Osteocyte (in vitro differentiated cells): Measurements from ENCODE around the gene TBX15. TPM values are rescaled to one million over a fixed set of nuclear protein-coding genes. Genes with fewer than 3 reads are reported as not detected.

Experiments used
- DNase-seq: peaks from one replicate; pipeline ENCODE4 v3.0.0; 2021; ENCODE audit warnings: mixed read lengths; ENCODE audit not compliant: unreplicated experiment; ENCODE audit errors: extremely low spot score
- H3K27ac Mint-ChIP-seq: one replicate; pipeline ENCODE4 v1.8.0; 2021; ENCODE audit warnings: mild to moderate bottlenecking, mixed read lengths; ENCODE audit not compliant: unreplicated experiment
- H3K27me3 Mint-ChIP-seq: one replicate; pipeline ENCODE4 v1.8.0; 2021; ENCODE audit warnings: mixed read lengths; ENCODE audit not compliant: unreplicated experiment
- H3K36me3 Mint-ChIP-seq: one replicate; pipeline ENCODE4 v1.8.0; 2021; ENCODE audit warnings: mixed read lengths; ENCODE audit not compliant: unreplicated experiment
- H3K4me1 Mint-ChIP-seq: one replicate; pipeline ENCODE4 v1.8.0; 2021; ENCODE audit warnings: mixed read lengths; ENCODE audit not compliant: unreplicated experiment
- H3K4me3 Mint-ChIP-seq: one replicate; pipeline ENCODE4 v1.8.0; 2021; ENCODE audit warnings: mild to moderate bottlenecking, moderate library complexity, mixed read lengths; ENCODE audit not compliant: unreplicated experiment
- H3K9me3 Mint-ChIP-seq: one replicate; pipeline ENCODE4 v1.8.0; 2021; ENCODE audit warnings: mixed read lengths; ENCODE audit not compliant: unreplicated experiment
- CTCF ChIP-seq: fragments of 200-600 bp; sonication (generic); IDR thresholded peaks from 2 replicates; pipeline ENCODE4 v1.5.0; 2021; ENCODE audit warnings: antibody characterized with exemption, mild to moderate bottlenecking, moderate library complexity
- total RNA-seq: library from RNA; stranded (reverse); gene quantifications from 2 replicates; pipeline ENCODE4 v1.2.1, GENCODE V29; 2021

TBX15 gene
- total RNA-seq, 1 donor from 2014 or later: 4.3 TPM

DNA sequence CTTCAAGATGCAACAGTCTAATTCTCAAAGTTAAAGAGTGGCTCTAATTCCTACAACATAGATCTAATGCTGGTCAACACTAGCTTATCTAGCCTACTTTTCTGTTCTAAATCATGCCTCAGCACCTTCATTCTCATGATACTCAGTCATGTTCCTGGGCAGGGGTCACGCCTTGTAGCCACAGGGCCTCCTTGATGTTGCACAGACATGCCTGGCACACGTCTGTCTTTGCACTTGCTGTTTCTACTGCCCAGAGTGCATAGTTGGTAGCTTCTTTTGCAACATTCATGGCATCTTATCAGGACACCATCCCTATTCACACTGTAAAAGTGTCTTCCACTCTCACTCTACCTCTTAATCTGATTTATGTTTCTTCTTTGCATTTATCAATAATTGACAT lies 76.6 kb downstream of the TBX15 start:
- H3K4me1 Mint-ChIP-seq: no peaks in the 10 kb centered on the region
- no peak overlapping the region for H3K4me3 Mint-ChIP-seq
- no peak for TF ChIP-seq CTCF
- no peaks in the 10 kb centered on the region for H3K9me3 Mint-ChIP-seq
- DNase-seq: no peak
- H3K36me3 Mint-ChIP-seq: no peaks in the 10 kb centered on the region
- no peaks in the 10 kb centered on the region for H3K27me3 Mint-ChIP-seq
- H3K27ac Mint-ChIP-seq: no peak overlapping the region

- TF ChIP-seq CTCF: no peak
- no peak for DNase-seq
- Mint-ChIP-seq H3K36me3 (no peaks in the 10 kb centered on the region), H3K27ac (no peak overlapping the region), H3K4me1 (no peaks in the 10 kb centered on the region), H3K9me3 (no peaks in the 10 kb centered on the region), H3K4me3 (no peak overlapping the region), H3K27me3 (no peaks in the 10 kb centered on the region)
These were observed 80.7 kb downstream of the TBX15 start for GRCh38 chr1:118907466-118907865.

- no peak for TF ChIP-seq CTCF
- Mint-ChIP-seq H3K9me3 (no peaks in the 10 kb centered on the region), H3K4me1 (no peaks in the 10 kb centered on the region), H3K27me3 (no peaks in the 10 kb centered on the region), H3K4me3 (no peak overlapping the region), H3K27ac (no peak overlapping the region), H3K36me3 (no peaks in the 10 kb centered on the region)
- DNase-seq: no peak
These were observed 82.5 kb downstream of the TBX15 start for GRCh38 chr1:118905671-118906070.

DNA sequence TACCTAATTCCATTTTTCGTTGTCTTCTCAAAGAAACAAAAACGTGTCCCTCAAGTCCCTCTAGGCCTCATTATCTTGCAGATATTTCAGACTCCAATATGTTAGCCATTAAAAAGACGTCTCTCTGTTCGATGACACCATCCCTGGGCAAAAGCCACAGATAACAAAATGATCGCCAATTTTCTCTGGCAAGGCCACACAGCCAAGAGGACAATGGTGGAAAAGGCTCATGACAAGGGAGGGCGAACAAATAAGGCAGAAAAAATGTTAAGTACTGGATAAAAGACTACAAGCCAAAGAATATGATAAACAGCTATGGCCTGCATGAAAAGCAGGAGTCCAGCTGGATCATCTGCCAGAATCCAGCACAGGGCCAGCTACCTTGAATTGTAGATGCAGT lies 82.9 kb downstream of the TBX15 start:
- Mint-ChIP-seq H3K4me1 (no peaks in the 10 kb centered on the region), H3K4me3 (no peak overlapping the region), H3K27me3 (no peaks in the 10 kb centered on the region), H3K9me3 (no peaks in the 10 kb centered on the region), H3K36me3 (no peaks in the 10 kb centered on the region), H3K27ac (no peak overlapping the region)
- DNase-seq: no peak
- TF ChIP-seq CTCF: no peak

- Mint-ChIP-seq H3K4me3 (no peak overlapping the region), H3K9me3 (no peaks in the 10 kb centered on the region), H3K36me3 (no peaks in the 10 kb centered on the region), H3K27ac (no peak overlapping the region), H3K4me1 (no peaks in the 10 kb centered on the region), H3K27me3 (no peaks in the 10 kb centered on the region)
- no peak for TF ChIP-seq CTCF
- no peak for DNase-seq
These were observed 85.4 kb downstream of the TBX15 start for GRCh38 chr1:118902711-118903191.
